GM12878 (cell line): ENCODE results near the gene MTR. TPM values are rescaled to one million over a fixed set of nuclear protein-coding genes. Genes with fewer than 3 reads are reported as not detected.

Experiments used
- ATAC-seq: fragments of 200-7000 bp; cut with Tn5 transposase; 3 replicates; pipeline ENCODE4 v1.9.1; 2020; ENCODE audit warnings: mild to moderate bottlenecking, moderate library complexity
- BruUV-seq: library from RNA; stranded (reverse); fragments of 400-500 nt; replicated peaks from 2 replicates; lab custom pipeline; 2021; lab: Mats Ljungman, UMichigan
- CTCF ChIA-PET: fragments of 300-600 bp; sonication (Branson Sonifier 250); formaldehyde crosslinking; extraction: SDS; loops from one replicate; lab custom pipeline; 2021; ENCODE audit warnings: inconsistent platforms; lab: Yijun Ruan, JAX
- POLR2A ChIA-PET: fragments of 350-600 bp; formaldehyde crosslinking; extraction: SDS; loops from one replicate; lab custom pipeline; 2021; ENCODE audit warnings: inconsistent platforms; lab: Charles Lee
- RAD21 ChIA-PET: fragments of 300-600 bp; sonication (Branson Sonifier 250); formaldehyde crosslinking; loops from one replicate; lab custom pipeline; 2023; ENCODE audit warnings: antibody characterized with exemption; ENCODE audit not compliant: unreplicated experiment; lab: Charles Lee
- SMC1A ChIA-PET: fragments of 300-600 bp; sonication (Branson Sonifier 250); formaldehyde crosslinking; loops from one replicate; lab custom pipeline; 2023; ENCODE audit not compliant: unreplicated experiment, uncharacterized antibody; lab: Charles Lee
- DNase-seq: peaks from one replicate; pipeline ENCODE4 v3.0.0-alpha.2; 2011; ENCODE audit warnings: low read depth, low spot score
- FAIRE-seq: peaks from 3 replicates; lab custom pipeline; 2011; peaks lifted over from hg19 to GRCh38; lab: Jason Lieb, UNC
- H2AFZ ChIP-seq: 2 replicates; pipeline ENCODE4 v1.6.0; 2011; ENCODE audit warnings: low read depth, low read length, control low read depth; ENCODE audit not compliant: control insufficient read depth
- H3K27ac ChIP-seq: 2 replicates; pipeline ENCODE4 v1.5.1; 2011; ENCODE audit warnings: control low read depth; ENCODE audit not compliant: control insufficient read depth, insufficient read depth
- H3K27me3 ChIP-seq, 2 experiments: replicated peaks in 1 of 2; 2 replicates each; pipeline versions ENCODE4 v1.6.0 to v1.6.1; 2011; ENCODE audit warnings: low read length in 1 of 2; ENCODE audit not compliant: control insufficient read depth in 2 of 2, insufficient read depth in 2 of 2
- H3K36me3 ChIP-seq, 2 experiments: 2 replicates each; pipeline ENCODE4 v1.5.1; 2011; ENCODE audit warnings: low read length in 1 of 2; ENCODE audit not compliant: control insufficient read depth in 2 of 2, insufficient read depth in 2 of 2
- H3K4me1 ChIP-seq: 2 replicates; pipeline ENCODE4 v1.6.1; 2011; ENCODE audit warnings: mild to moderate bottlenecking, low read length, moderate library complexity, mixed read lengths; ENCODE audit not compliant: control insufficient read depth, insufficient read depth
- H3K4me2 ChIP-seq: 2 replicates; pipeline ENCODE4 v1.6.0; 2011; ENCODE audit warnings: control low read depth; ENCODE audit not compliant: control insufficient read depth, insufficient read depth
- H3K4me3 ChIP-seq: fragments of 200-600 bp; sonication (generic); 2 replicates; pipeline ENCODE4 v1.5.1; 2016
- H3K79me2 ChIP-seq: 2 replicates; pipeline ENCODE4 v1.6.0; 2011; ENCODE audit warnings: low read length; ENCODE audit not compliant: control insufficient read depth, insufficient read depth
- H3K9ac ChIP-seq: 2 replicates; pipeline ENCODE4 v1.8.0; 2011; ENCODE audit warnings: low read length, control low read depth, mixed read lengths; ENCODE audit not compliant: control insufficient read depth, insufficient read depth
- H3K9me3 ChIP-seq: replicated peaks from 3 replicates; pipeline ENCODE4 v1.5.1; 2011; ENCODE audit warnings: mild to moderate bottlenecking, low read length; ENCODE audit not compliant: control insufficient read depth, insufficient read depth
- H4K20me1 ChIP-seq: 2 replicates; pipeline ENCODE4 v1.6.0; 2011; ENCODE audit not compliant: control insufficient read depth, insufficient read depth
- BMI1 ChIP-seq: fragments of 450-650 bp; IDR thresholded peaks from 2 replicates; pipeline ENCODE4 v1.6.1; 2016; ENCODE audit warnings: mild to moderate bottlenecking, moderate library complexity, borderline replicate concordance
- E4F1 ChIP-seq: fragments of 450-650 bp; IDR thresholded peaks from 2 replicates; pipeline ENCODE4 v1.6.1; 2018; ENCODE audit warnings: borderline replicate concordance, mild to moderate bottlenecking; ENCODE audit not compliant: partially characterized antibody
- IRF5 ChIP-seq: fragments of 450-650 bp; IDR thresholded peaks from 2 replicates; pipeline ENCODE4 v1.6.1; 2017; ENCODE audit warnings: borderline replicate concordance
- NFYA ChIP-seq: IDR thresholded peaks from 2 replicates; pipeline ENCODE4 v1.6.1; 2011; ENCODE audit warnings: low read depth, mild to moderate bottlenecking, low read length, improper control_type of control experiment, borderline replicate concordance
- PML ChIP-seq: IDR thresholded peaks from 2 replicates; pipeline ENCODE4 v1.6.1; 2012; ENCODE audit warnings: low read length, inconsistent platforms
- WGBS: methylation state at CpG from one replicate; pipeline ENCODE4 v1.1.6; 2016; ENCODE audit warnings: low lambda C conversion rate; ENCODE audit not compliant: insufficient replicate concordance, insufficient coverage; ENCODE audit errors: missing lambda C conversion rate; 5-methylcytosine and 5-hydroxymethylcytosine counted together
- in situ Hi-C: fragments of 300-500 bp; cut with MboI; formaldehyde crosslinking; loops from 9 replicates; pipeline ENCODE4 v1.14.3; 2018; ENCODE audit warnings: mixed read lengths
- intact Hi-C: fragments of 100-400 bp; cut with micrococcal nuclease; formaldehyde crosslinking; loops from one replicate; pipeline ENCODE4 v1.14.2; 2022; ENCODE audit not compliant: unreplicated experiment
- polyA plus RNA-seq, 11 experiments: library from polyadenylated mRNA; depleted of rRNA in 4 of 11; unstranded in 6 of 11; stranded (reverse) in 5 of 11; fragments of >200 nt; fragmentation: Nextera tagmentation in 4 of 11; fragmentation: Illumina TruSeq in 1 of 11; extraction: Ambion mirVana in 4 of 11; extraction: Trizol in 1 of 11; gene quantifications; 1 replicate in 1 of 11; 2 replicates in 10 of 11; pipeline versions ENCODE4 v1.2.1 to v1.2.3, GENCODE V29; 2011 to 2016; ENCODE audit warnings: inconsistent platforms in 2 of 11, missing spikeins in 2 of 11, low read depth in 1 of 11
- total RNA-seq, 4 experiments: library from RNA; depleted of rRNA in 3 of 4; stranded (reverse); fragments of >200 nt in 3 of 4; fragmentation: Illumina TruSeq in 1 of 4; extraction: Trizol in 1 of 4; gene quantifications; 2 replicates each; pipeline versions ENCODE4 v1.2.1 to v1.2.3, GENCODE V29; 2013 to 2021
- TF ChIP-seq, protein P1 (sequence below): IDR thresholded peaks from 2 replicates; pipeline ENCODE4 v1.6.1; 2012; ENCODE audit warnings: mild to moderate bottlenecking, low read depth, low read length
- TF ChIP-seq, protein P2 (sequence below): fragments of 450-650 bp; IDR thresholded peaks from 2 replicates; pipeline ENCODE4 v1.6.1; 2016; ENCODE audit warnings: mild to moderate bottlenecking, moderate library complexity, borderline replicate concordance

MTR gene
- total and polyA plus RNA-seq, 10 of the 15 experiments (the other 5 are each of a cell fraction or from before 2014, with no cell fraction given): 2.4 to 38.7 (median 16.5) TPM

DNA sequence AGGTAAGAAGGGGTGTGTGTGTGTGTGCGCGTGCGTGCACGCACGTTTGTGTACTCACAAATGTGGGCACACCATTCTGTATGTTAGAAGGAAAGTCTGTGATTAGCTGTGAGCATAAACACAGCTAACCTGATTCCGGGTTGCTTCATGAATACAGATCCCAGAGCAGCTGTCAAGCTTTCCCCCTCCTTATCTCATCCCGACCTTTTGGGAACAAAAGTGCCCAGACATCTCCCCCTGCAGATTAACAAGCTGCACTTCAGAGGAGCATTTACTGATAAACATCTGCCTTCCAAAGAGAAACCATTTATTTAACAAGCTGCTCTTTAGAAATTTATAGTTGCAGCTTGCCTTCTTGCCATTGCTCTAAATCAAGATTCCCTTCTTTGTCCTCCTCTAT, 112.1 kb downstream of the MTR start:
- no TSS peak for BruUV-seq
- DNase-seq (no peak), ATAC-seq (no peak), FAIRE-seq (no peak)
- Histone ChIP-seq H3K27me3 (no peaks in the 10 kb centered on the region), H3K9me3 (no peaks in the 10 kb centered on the region), H2AFZ (no peak overlapping the region), H3K4me3 (no peak overlapping the region), H3K4me1 (no peaks in the 10 kb centered on the region), H3K36me3 (no peaks in the 10 kb centered on the region), H3K4me2 (no peak overlapping the region), H4K20me1 (no peaks in the 10 kb centered on the region), H3K27ac (no peak overlapping the region), H3K9ac (no peak overlapping the region), H3K79me2 (no peaks in the 10 kb centered on the region)
- SMC1A ChIA-PET: no interaction called here
- RAD21 ChIA-PET: no interaction called here
- TF ChIP-seq BMI1 (no peak), E4F1 (no peak), PML (no peak), NFYA (no peak), IRF5 (no peak)
- TF ChIP-seq, protein P1, sequence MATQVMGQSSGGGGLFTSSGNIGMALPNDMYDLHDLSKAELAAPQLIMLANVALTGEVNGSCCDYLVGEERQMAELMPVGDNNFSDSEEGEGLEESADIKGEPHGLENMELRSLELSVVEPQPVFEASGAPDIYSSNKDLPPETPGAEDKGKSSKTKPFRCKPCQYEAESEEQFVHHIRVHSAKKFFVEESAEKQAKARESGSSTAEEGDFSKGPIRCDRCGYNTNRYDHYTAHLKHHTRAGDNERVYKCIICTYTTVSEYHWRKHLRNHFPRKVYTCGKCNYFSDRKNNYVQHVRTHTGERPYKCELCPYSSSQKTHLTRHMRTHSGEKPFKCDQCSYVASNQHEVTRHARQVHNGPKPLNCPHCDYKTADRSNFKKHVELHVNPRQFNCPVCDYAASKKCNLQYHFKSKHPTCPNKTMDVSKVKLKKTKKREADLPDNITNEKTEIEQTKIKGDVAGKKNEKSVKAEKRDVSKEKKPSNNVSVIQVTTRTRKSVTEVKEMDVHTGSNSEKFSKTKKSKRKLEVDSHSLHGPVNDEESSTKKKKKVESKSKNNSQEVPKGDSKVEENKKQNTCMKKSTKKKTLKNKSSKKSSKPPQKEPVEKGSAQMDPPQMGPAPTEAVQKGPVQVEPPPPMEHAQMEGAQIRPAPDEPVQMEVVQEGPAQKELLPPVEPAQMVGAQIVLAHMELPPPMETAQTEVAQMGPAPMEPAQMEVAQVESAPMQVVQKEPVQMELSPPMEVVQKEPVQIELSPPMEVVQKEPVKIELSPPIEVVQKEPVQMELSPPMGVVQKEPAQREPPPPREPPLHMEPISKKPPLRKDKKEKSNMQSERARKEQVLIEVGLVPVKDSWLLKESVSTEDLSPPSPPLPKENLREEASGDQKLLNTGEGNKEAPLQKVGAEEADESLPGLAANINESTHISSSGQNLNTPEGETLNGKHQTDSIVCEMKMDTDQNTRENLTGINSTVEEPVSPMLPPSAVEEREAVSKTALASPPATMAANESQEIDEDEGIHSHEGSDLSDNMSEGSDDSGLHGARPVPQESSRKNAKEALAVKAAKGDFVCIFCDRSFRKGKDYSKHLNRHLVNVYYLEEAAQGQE: no peak
- TF ChIP-seq, protein P2, sequence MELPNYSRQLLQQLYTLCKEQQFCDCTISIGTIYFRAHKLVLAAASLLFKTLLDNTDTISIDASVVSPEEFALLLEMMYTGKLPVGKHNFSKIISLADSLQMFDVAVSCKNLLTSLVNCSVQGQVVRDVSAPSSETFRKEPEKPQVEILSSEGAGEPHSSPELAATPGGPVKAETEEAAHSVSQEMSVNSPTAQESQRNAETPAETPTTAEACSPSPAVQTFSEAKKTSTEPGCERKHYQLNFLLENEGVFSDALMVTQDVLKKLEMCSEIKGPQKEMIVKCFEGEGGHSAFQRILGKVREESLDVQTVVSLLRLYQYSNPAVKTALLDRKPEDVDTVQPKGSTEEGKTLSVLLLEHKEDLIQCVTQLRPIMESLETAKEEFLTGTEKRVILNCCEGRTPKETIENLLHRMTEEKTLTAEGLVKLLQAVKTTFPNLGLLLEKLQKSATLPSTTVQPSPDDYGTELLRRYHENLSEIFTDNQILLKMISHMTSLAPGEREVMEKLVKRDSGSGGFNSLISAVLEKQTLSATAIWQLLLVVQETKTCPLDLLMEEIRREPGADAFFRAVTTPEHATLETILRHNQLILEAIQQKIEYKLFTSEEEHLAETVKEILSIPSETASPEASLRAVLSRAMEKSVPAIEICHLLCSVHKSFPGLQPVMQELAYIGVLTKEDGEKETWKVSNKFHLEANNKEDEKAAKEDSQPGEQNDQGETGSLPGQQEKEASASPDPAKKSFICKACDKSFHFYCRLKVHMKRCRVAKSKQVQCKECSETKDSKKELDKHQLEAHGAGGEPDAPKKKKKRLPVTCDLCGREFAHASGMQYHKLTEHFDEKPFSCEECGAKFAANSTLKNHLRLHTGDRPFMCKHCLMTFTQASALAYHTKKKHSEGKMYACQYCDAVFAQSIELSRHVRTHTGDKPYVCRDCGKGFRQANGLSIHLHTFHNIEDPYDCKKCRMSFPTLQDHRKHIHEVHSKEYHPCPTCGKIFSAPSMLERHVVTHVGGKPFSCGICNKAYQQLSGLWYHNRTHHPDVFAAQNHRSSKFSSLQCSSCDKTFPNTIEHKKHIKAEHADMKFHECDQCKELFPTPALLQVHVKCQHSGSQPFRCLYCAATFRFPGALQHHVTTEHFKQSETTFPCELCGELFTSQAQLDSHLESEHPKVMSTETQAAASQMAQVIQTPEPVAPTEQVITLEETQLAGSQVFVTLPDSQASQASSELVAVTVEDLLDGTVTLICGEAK: no peak
- 82% methylated on average over 7 of the region's 7 CpGs for WGBS
- in situ Hi-C loops: no loop called here
- POLR2A ChIA-PET: interaction anchor here (0.6 kb wide), 1 partner anchor 87 kb away, joined by 5 read pairs; no protein-coding TSS in a partner anchor
- CTCF ChIA-PET: no interaction called here
- intact Hi-C loops: no loop called here
